Measurements from ENCODE around the gene PPP1R36.
"Not testable (repeated sequence)": the region's sequence is repeated elsewhere in the genome, so short reads cannot be mapped to it uniquely, and the experiment has no call there.

The PPP1R36 gene

DNA sequence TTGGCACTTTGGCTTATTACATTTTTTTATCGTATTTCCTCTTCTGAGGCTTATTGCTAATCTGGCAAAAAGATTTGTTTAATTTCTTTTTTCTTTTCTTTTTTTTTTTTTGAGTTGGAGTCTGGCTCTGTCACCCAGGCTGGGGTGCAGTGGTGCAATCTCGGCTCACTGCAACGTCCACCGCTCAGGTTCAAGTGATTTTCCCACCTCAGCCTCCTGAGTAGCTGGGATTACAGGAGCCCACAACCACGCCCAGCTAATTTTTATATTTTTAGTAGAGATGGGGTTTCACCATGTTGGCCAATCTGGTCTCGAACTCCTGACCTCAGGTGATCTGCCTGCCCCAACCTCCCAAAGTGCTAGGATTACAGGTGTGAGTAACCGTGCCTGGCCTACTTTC is 19.9 kb downstream of the PPP1R36 start:
- not testable (repeated sequence) for H3K4me3 ChIP-seq (ENCODE audit: low read depth, low read length); H3K27me3 ChIP-seq (ENCODE audit: control insufficient read depth, insufficient read depth, low read length); H3K27ac ChIP-seq (ENCODE audit: low read depth, low read length); H3K9me3 ChIP-seq (ENCODE audit: control insufficient read depth, insufficient read depth, low read length); H3K9ac ChIP-seq (ENCODE audit: low read depth, low read length); H3K36me3 ChIP-seq (ENCODE audit: control insufficient read depth, insufficient read depth, low read length)
- peaks cover 14% of the 10 kb centered on the region for H3K4me1 ChIP-seq (ENCODE audit: control insufficient read depth, insufficient read depth, low read length)

DNA sequence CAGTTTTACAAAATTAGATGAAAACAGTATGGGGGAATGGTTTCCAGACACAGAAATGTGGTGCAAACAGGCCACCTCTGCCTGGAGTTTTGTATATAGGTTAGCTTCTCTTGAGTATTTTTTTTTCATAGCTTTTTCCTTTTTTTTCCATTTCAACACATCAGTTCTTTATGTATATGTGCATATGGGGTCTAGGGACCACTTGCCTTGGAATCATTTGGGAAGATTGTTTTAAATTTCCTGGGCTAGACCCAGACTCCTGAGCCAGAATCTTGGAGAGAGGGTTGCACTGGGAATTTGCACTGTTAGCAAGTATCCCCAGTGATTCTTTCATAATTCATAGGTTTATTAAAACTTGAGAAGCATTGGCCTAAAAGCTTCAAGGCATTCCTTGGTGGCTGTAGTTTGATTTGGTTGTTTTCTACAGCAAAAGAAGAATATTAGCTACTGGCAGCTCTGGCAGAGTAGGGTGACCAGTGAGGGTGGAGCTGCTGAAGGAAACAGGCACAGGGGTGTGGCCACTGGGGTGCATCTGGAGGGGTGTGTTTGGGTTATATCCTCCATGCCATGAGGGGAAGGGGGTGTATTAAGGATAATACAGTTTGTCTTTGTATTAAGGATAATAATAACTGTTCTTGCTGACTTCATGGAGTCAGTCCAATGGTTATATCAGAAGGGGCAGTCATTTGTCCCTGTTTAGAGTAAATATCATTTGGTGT is 22.8 kb downstream of the PPP1R36 start:
- Histone ChIP-seq H3K4me3 (ENCODE audit: low read depth, low read length) (no peak overlapping the region), H3K27ac (ENCODE audit: low read depth, low read length) (peak overlapping the region; percentile 87), H3K27me3 (ENCODE audit: control insufficient read depth, insufficient read depth, low read length) (no peaks in the 10 kb centered on the region), H3K9me3 (ENCODE audit: control insufficient read depth, insufficient read depth, low read length) (no peaks in the 10 kb centered on the region), H3K36me3 (ENCODE audit: control insufficient read depth, insufficient read depth, low read length) (no peaks in the 10 kb centered on the region), H3K9ac (ENCODE audit: low read depth, low read length) (no peak overlapping the region), H3K4me1 (ENCODE audit: control insufficient read depth, insufficient read depth, low read length) (peaks cover 13% of the 10 kb centered on the region)

DNA sequence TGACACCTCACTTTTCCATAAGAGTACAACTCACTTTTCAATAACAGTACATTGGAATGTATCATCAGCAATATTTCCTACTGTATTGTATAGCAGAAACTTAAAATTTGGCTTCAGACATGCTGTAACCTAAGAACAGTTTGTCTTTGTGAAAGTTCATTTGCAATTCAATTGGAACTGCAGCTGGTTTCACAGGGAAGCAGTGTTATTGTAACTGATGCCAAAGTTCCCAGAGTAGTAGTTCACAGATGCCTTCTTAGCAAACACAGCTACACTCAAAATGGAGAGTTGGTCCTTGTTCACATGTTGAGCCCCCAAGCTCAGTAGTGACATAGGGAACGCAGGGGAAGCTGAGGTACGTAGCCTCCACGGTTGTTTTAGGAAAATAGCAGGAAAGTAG is 23.3 kb downstream of the PPP1R36 start:
- H3K36me3 ChIP-seq (ENCODE audit: control insufficient read depth, insufficient read depth, low read length): no peaks in the 10 kb centered on the region
- no peak overlapping the region for H3K4me3 ChIP-seq (ENCODE audit: low read depth, low read length)
- no peaks in the 10 kb centered on the region for H3K9me3 ChIP-seq (ENCODE audit: control insufficient read depth, insufficient read depth, low read length)
- no peaks in the 10 kb centered on the region for H3K27me3 ChIP-seq (ENCODE audit: control insufficient read depth, insufficient read depth, low read length)
- H3K4me1 ChIP-seq (ENCODE audit: control insufficient read depth, insufficient read depth, low read length): peaks cover 13% of the 10 kb centered on the region
- H3K9ac ChIP-seq (ENCODE audit: low read depth, low read length): no peak overlapping the region
- H3K27ac ChIP-seq (ENCODE audit: low read depth, low read length): peak overlapping the region; percentile 87

DNA sequence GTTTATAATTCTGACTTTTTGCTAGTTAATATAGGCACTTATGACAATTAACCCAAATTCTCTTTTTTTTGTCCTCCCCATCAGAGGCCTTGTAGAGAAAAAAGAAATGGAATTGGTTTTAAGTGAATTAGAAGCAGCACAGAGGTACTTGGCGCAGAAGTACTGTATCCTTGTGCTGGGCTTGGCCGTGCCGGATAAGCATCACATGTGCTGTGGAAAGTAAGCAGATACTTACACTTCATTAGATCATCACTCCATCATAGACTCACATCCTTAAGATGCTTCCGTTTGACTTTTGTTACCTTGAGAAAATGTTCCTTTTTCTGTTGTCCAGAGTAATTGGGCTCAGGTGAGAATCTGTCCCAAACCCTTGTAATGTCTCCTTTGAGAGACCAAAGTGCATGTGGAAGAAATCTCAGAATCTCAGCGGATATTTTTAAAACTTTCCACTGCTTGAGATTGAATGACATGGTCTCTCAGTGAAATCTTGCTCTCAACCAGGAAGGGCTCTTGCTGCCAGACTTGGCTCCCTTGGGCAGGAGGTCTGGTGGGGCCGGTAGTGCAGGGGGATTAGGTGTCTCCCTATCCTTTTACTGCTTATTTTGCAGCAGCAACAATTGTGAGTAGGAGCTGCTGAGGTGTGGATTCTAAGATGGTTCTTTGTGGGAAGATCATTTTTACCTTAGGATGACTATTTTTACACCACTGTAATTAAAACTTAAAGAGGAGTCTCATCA is 24.8 kb downstream of the PPP1R36 start:
- no peak overlapping the region for H3K4me3 ChIP-seq (ENCODE audit: low read depth, low read length)
- H3K9ac ChIP-seq (ENCODE audit: low read depth, low read length): no peak overlapping the region
- no peaks in the 10 kb centered on the region for H3K36me3 ChIP-seq (ENCODE audit: control insufficient read depth, insufficient read depth, low read length)
- no peaks in the 10 kb centered on the region for H3K27me3 ChIP-seq (ENCODE audit: control insufficient read depth, insufficient read depth, low read length)
- no peaks in the 10 kb centered on the region for H3K9me3 ChIP-seq (ENCODE audit: control insufficient read depth, insufficient read depth, low read length)
- H3K27ac ChIP-seq (ENCODE audit: low read depth, low read length): no peak overlapping the region
- peaks cover 13% of the 10 kb centered on the region for H3K4me1 ChIP-seq (ENCODE audit: control insufficient read depth, insufficient read depth, low read length)

DNA sequence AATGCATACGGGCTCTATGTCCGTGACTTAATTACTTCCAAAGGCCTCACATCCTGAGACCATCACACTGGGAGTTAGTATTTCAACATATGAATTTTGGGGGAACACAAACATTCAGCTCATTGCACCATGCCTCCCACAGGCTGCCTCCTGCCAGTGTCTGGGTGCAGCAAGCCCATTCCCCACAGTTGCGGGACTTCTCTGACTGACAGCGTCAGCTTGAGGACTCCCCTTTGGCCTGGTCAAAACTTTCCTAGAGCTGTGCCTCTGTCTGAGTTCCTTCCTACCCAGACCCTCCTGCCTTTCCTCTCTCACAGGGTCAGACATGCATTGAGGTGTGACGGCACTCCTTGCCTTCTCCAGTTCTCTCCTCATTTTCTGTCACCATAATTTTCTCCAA is 27.4 kb downstream of the PPP1R36 start:
- no peaks in the 10 kb centered on the region for H3K27me3 ChIP-seq (ENCODE audit: control insufficient read depth, insufficient read depth, low read length)
- no peaks in the 10 kb centered on the region for H3K36me3 ChIP-seq (ENCODE audit: control insufficient read depth, insufficient read depth, low read length)
- H3K27ac ChIP-seq (ENCODE audit: low read depth, low read length): no peak overlapping the region
- H3K4me1 ChIP-seq (ENCODE audit: control insufficient read depth, insufficient read depth, low read length): peaks cover 22% of the 10 kb centered on the region
- H3K9me3 ChIP-seq (ENCODE audit: control insufficient read depth, insufficient read depth, low read length): no peaks in the 10 kb centered on the region
- no peak overlapping the region for H3K9ac ChIP-seq (ENCODE audit: low read depth, low read length)
- H3K4me3 ChIP-seq (ENCODE audit: low read depth, low read length): no peak overlapping the region

DNA sequence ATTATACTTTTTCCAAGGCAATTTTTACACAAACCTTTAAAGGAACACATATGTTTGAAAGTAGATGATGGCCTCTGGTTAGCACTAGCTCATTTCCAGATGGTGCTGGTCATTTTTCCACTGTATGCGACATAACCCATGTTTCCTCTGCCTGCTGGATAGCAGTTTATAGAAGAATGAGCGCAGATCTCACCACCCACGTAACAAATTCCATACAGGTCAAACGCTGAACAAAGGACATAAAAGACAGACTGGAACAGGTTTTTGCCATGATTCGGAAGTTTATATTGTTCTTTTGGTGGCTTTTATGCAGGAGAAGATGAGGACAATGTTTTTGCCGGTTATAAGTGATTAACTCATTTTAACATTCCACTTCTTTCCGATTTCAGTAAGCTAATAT is 30.7 kb downstream of the PPP1R36 start:
- H3K27ac ChIP-seq (ENCODE audit: low read depth, low read length): no peak overlapping the region
- H3K4me1 ChIP-seq (ENCODE audit: control insufficient read depth, insufficient read depth, low read length): peaks cover 10% of the 10 kb centered on the region
- no peaks in the 10 kb centered on the region for H3K9me3 ChIP-seq (ENCODE audit: control insufficient read depth, insufficient read depth, low read length)
- H3K36me3 ChIP-seq (ENCODE audit: control insufficient read depth, insufficient read depth, low read length): no peaks in the 10 kb centered on the region
- no peak overlapping the region for H3K9ac ChIP-seq (ENCODE audit: low read depth, low read length)
- H3K27me3 ChIP-seq (ENCODE audit: control insufficient read depth, insufficient read depth, low read length): no peaks in the 10 kb centered on the region
- H3K4me3 ChIP-seq (ENCODE audit: low read depth, low read length): no peak overlapping the region

DNA sequence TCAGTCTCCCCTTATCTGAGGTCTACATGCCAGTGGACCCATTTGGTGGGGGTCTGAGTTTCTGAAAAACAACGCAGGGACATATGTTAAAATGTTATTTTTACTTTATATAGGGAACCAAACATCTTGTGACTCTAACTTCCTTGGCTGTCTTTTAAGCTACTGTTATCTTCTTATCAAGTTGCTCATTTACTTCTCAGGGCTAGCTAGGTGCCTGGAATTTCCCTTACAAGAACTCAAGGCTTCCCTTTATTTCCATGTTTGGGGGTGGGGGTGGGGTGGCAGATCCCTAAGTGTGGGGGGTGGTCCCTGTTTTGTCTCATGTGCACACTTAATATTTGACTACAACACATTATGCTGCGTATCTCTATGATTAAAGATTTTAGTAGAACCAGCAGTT is 31.6 kb downstream of the PPP1R36 start:
- no peaks in the 10 kb centered on the region for H3K9me3 ChIP-seq (ENCODE audit: control insufficient read depth, insufficient read depth, low read length)
- H3K36me3 ChIP-seq (ENCODE audit: control insufficient read depth, insufficient read depth, low read length): no peaks in the 10 kb centered on the region
- peaks cover 10% of the 10 kb centered on the region for H3K4me1 ChIP-seq (ENCODE audit: control insufficient read depth, insufficient read depth, low read length)
- no peak overlapping the region for H3K9ac ChIP-seq (ENCODE audit: low read depth, low read length)
- H3K4me3 ChIP-seq (ENCODE audit: low read depth, low read length): no peak overlapping the region
- H3K27ac ChIP-seq (ENCODE audit: low read depth, low read length): no peak overlapping the region
- no peaks in the 10 kb centered on the region for H3K27me3 ChIP-seq (ENCODE audit: control insufficient read depth, insufficient read depth, low read length)

DNA sequence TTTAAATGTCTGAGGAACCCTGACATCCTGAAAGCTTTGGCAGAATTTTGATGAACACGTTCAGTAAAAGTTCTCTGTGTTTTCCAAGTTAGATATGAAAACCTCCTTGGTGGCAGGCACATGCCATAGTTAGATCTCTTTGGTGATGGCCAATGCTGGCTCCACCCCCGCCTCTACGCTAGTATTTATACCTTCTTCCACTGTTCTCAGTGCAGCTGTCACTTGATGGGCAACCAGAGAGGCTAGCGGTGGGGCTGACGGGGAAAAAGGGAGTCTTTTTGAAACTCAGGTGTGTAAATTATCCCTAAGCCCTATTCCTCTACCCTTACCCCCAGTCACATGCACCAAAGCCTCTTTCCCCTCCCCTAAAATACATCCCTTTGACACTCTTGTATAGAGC is 32.1 kb downstream of the PPP1R36 start:
- Histone ChIP-seq H3K27ac (ENCODE audit: low read depth, low read length) (no peak overlapping the region), H3K27me3 (ENCODE audit: control insufficient read depth, insufficient read depth, low read length) (no peaks in the 10 kb centered on the region), H3K9ac (ENCODE audit: low read depth, low read length) (no peak overlapping the region), H3K9me3 (ENCODE audit: control insufficient read depth, insufficient read depth, low read length) (no peaks in the 10 kb centered on the region), H3K4me1 (ENCODE audit: control insufficient read depth, insufficient read depth, low read length) (peaks cover 10% of the 10 kb centered on the region), H3K36me3 (ENCODE audit: control insufficient read depth, insufficient read depth, low read length) (no peaks in the 10 kb centered on the region), H3K4me3 (ENCODE audit: low read depth, low read length) (no peak overlapping the region)

DNA sequence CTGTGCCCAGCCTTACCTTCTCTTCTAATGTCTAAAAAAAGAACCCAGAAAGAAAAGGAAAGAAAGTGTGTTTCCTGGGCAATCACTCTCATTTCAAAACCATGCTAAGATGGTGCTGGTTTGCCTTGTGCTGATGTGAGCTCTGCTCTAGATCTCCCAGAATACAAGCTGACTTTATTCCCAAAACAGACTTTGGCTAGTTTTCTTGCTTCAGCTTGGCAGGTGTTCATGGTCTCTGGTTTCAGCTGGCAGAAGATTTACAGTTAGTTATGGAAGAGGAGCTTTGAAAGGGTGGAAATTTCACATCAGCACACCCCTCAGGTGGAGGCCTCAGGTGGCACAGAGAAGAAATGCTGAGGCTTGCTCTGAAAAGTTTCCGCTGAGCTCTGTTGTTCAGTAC is 34.4 kb downstream of the PPP1R36 start:
- Histone ChIP-seq H3K27me3 (ENCODE audit: control insufficient read depth, insufficient read depth, low read length) (no peaks in the 10 kb centered on the region), H3K9me3 (ENCODE audit: control insufficient read depth, insufficient read depth, low read length) (no peaks in the 10 kb centered on the region), H3K9ac (ENCODE audit: low read depth, low read length) (no peak overlapping the region), H3K27ac (ENCODE audit: low read depth, low read length) (no peak overlapping the region), H3K4me3 (ENCODE audit: low read depth, low read length) (no peak overlapping the region), H3K36me3 (ENCODE audit: control insufficient read depth, insufficient read depth, low read length) (no peaks in the 10 kb centered on the region), H3K4me1 (ENCODE audit: control insufficient read depth, insufficient read depth, low read length) (peaks cover 10% of the 10 kb centered on the region)

DNA sequence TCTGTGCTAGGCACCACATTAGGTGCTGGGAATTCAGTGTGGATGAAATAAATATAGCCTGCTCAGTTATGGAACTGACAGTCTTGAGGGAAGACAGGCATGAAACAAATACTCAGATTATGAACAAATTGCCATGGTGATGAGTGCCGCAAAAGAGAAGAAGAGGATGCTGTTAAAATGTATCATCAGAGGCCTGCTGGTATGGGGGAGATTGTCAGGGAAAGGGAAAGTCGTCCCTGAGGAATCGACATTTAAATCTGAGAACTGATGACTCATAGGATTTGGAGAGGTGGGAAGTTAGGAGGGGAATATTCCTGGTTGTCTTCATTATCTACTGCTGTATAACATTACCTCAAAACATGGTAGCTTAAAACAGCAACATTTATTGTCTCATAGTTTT is 42.0 kb downstream of the PPP1R36 start:
- Histone ChIP-seq H3K4me3 (ENCODE audit: low read depth, low read length) (no peak overlapping the region), H3K36me3 (ENCODE audit: control insufficient read depth, insufficient read depth, low read length) (no peaks in the 10 kb centered on the region), H3K9me3 (ENCODE audit: control insufficient read depth, insufficient read depth, low read length) (no peaks in the 10 kb centered on the region), H3K27ac (ENCODE audit: low read depth, low read length) (no peak overlapping the region), H3K27me3 (ENCODE audit: control insufficient read depth, insufficient read depth, low read length) (no peaks in the 10 kb centered on the region), H3K4me1 (ENCODE audit: control insufficient read depth, insufficient read depth, low read length) (no peaks in the 10 kb centered on the region), H3K9ac (ENCODE audit: low read depth, low read length) (no peak overlapping the region)

DNA sequence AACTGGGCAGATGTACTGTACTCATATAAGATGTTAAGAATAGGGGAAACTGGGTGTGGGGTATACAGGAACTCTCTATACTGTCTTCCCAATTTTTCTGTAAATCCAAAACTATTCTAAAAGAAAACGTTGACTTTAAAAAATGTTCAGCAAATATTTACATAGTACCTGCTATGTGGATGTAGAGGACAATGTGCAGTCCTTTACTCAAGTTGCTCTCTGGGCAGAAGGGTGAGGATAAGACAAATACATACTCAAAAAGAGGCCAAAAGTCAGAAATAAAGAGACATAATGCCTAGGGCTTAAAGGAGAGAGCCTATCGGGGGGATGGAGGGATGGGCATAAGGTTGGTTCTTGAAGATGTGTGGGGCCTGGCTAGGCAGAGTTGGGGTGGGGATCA is 44.7 kb downstream of the PPP1R36 start:
- no peaks in the 10 kb centered on the region for H3K36me3 ChIP-seq (ENCODE audit: control insufficient read depth, insufficient read depth, low read length)
- no peak overlapping the region for H3K27ac ChIP-seq (ENCODE audit: low read depth, low read length)
- no peak overlapping the region for H3K4me3 ChIP-seq (ENCODE audit: low read depth, low read length)
- no peaks in the 10 kb centered on the region for H3K9me3 ChIP-seq (ENCODE audit: control insufficient read depth, insufficient read depth, low read length)
- no peaks in the 10 kb centered on the region for H3K4me1 ChIP-seq (ENCODE audit: control insufficient read depth, insufficient read depth, low read length)
- H3K9ac ChIP-seq (ENCODE audit: low read depth, low read length): no peak overlapping the region
- no peaks in the 10 kb centered on the region for H3K27me3 ChIP-seq (ENCODE audit: control insufficient read depth, insufficient read depth, low read length)

All from HUES48 (cell line).